ENCODE results near the gene EML5.

EML5 gene

GRCh38 chr14:88688386-88688785, 104.4 kb downstream of the EML5 start:
- H3K9me3 ChIP-seq (ENCODE audit: insufficient read depth, low read length), result no peaks in the 10 kb centered on the region
- DNase-seq (ENCODE audit: low read depth, low spot score), result no peak
- H3K4me1 ChIP-seq (ENCODE audit: insufficient read depth, insufficient read length), result no peaks in the 10 kb centered on the region
- TF ChIP-seq ZNF274 (IDR thresholded peaks at IDR 0.05; ENCODE audit: low read depth, low read length) (no peak), YY1 (IDR thresholded peaks at IDR 0.05; ENCODE audit: insufficient read depth, insufficient read length) (no peak), SUZ12 (IDR thresholded peaks at IDR 0.05; ENCODE audit: extremely low read depth, insufficient read depth, insufficient read length) (no peak)
- no peak overlapping the region for H3K9ac ChIP-seq (ENCODE audit: insufficient read length, low read depth)
- H3K27me3 ChIP-seq (ENCODE audit: insufficient read depth, insufficient read length), result no peaks in the 10 kb centered on the region
- H3K4me3 ChIP-seq (ENCODE audit: insufficient read length, low read depth), result no peak overlapping the region
- no peaks in the 10 kb centered on the region for H3K36me3 ChIP-seq (ENCODE audit: insufficient read depth, insufficient read length, low read length)

- Histone ChIP-seq H3K9me3 (ENCODE audit: insufficient read depth, low read length) (no peaks in the 10 kb centered on the region), H3K4me1 (ENCODE audit: insufficient read depth, insufficient read length) (no peaks in the 10 kb centered on the region), H3K27me3 (ENCODE audit: insufficient read depth, insufficient read length) (no peaks in the 10 kb centered on the region), H3K36me3 (ENCODE audit: insufficient read depth, insufficient read length, low read length) (no peaks in the 10 kb centered on the region), H3K4me3 (ENCODE audit: insufficient read length, low read depth) (no peak overlapping the region), H3K9ac (ENCODE audit: insufficient read length, low read depth) (no peak overlapping the region)
- DNase-seq (ENCODE audit: low read depth, low spot score), result no peak
- no peak for TF ChIP-seq ZNF274 (IDR thresholded peaks at IDR 0.05; ENCODE audit: low read depth, low read length)
- TF ChIP-seq SUZ12 (IDR thresholded peaks at IDR 0.05; ENCODE audit: extremely low read depth, insufficient read depth, insufficient read length), result no peak
- TF ChIP-seq YY1 (IDR thresholded peaks at IDR 0.05; ENCODE audit: insufficient read depth, insufficient read length), result no peak
Measured at GRCh38 chr14:88683119-88683518, 109.6 kb downstream of the EML5 start.

DNA sequence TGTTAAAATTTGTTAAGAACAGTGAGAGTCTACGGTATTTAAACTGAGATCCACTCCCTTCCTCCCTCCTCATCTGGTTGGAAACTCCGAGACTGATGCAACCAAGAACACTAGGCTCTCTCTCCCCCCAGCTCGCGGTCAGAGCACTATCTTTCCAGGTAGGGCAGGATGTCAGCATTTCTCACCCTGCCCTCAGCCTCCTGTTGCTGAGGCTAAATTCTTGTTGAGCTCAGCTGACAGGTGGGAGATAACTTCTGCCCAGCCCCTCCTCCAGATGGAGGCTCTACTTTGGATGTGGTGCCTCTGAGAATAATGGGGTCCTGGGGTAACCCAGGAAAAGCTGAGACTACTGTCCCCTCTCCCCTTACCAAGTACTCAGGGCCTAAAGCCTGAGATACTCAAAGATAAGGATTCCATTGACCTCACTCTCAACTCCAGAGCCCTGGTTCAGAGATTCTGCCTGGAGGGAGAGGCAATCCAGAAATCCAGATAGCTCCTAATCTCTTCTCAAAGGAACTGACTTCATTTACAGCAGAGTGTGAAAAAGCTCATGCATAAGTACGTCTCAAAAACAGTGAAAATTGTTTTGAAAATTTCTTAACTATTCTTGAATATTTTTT, 110.1 kb downstream of the EML5 start:
- H3K4me3 ChIP-seq (ENCODE audit: insufficient read length, low read depth), result no peak overlapping the region
- peak; percentile 2 for DNase-seq (ENCODE audit: low read depth, low spot score)

DNA sequence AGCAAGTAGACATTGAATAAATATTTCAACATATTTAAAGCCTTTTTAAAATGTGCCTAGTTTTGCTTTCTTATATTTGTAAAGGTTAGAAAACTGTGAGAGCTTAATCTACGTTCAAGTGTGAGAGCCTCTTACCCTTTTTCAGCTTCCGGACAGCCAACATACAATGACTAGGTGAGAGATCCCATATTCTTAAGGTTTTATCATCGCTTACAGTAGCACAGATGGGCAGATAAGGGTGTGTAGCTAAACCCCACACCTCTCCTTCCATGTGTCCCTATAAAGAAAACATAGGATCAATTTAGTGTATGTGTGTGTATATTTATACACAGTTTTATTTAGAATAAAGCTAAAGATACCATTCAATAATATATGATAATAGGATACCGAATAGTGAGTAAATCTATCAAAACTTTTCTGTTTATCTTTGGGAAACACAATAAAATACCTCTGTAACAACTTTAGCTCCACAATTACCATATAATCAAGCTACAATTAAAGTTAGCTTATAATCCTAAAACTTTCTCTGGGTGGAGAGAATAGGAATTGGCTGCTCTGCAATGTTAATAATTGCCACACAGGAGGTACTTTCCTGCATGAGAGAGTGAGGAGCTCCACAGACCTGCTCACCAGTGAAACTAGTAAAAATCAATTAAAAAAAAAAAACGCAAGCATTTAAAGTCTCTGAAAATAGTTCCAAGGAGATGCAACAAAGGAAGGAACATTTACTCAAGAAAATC, 110.8 kb downstream of the EML5 start:
- H3K27me3 ChIP-seq (ENCODE audit: insufficient read depth, insufficient read length), result no peaks in the 10 kb centered on the region
- no peak overlapping the region for H3K9ac ChIP-seq (ENCODE audit: insufficient read length, low read depth)
- H3K4me1 ChIP-seq (ENCODE audit: insufficient read depth, insufficient read length), result no peaks in the 10 kb centered on the region
- no peaks in the 10 kb centered on the region for H3K9me3 ChIP-seq (ENCODE audit: insufficient read depth, low read length)
- no peaks in the 10 kb centered on the region for H3K36me3 ChIP-seq (ENCODE audit: insufficient read depth, insufficient read length, low read length)
- no peak for DNase-seq (ENCODE audit: low read depth, low spot score)
- TF ChIP-seq ZNF274 (IDR thresholded peaks at IDR 0.05; ENCODE audit: low read depth, low read length) (no peak), YY1 (IDR thresholded peaks at IDR 0.05; ENCODE audit: insufficient read depth, insufficient read length) (no peak), SUZ12 (IDR thresholded peaks at IDR 0.05; ENCODE audit: extremely low read depth, insufficient read depth, insufficient read length) (no peak)
- H3K4me3 ChIP-seq (ENCODE audit: insufficient read length, low read depth), result no peak overlapping the region

More for the DNA sequence above, 110.1 kb downstream of the EML5 start:
- H3K9ac ChIP-seq (ENCODE audit: insufficient read length, low read depth), result no peak overlapping the region
- H3K36me3 ChIP-seq (ENCODE audit: insufficient read depth, insufficient read length, low read length), result no peaks in the 10 kb centered on the region
- TF ChIP-seq SUZ12 (IDR thresholded peaks at IDR 0.05; ENCODE audit: extremely low read depth, insufficient read depth, insufficient read length) (no peak), YY1 (IDR thresholded peaks at IDR 0.05; ENCODE audit: insufficient read depth, insufficient read length) (no peak)
- no peaks in the 10 kb centered on the region for H3K27me3 ChIP-seq (ENCODE audit: insufficient read depth, insufficient read length)
- no peaks in the 10 kb centered on the region for H3K9me3 ChIP-seq (ENCODE audit: insufficient read depth, low read length)
- H3K4me1 ChIP-seq (ENCODE audit: insufficient read depth, insufficient read length), result no peaks in the 10 kb centered on the region

DNA sequence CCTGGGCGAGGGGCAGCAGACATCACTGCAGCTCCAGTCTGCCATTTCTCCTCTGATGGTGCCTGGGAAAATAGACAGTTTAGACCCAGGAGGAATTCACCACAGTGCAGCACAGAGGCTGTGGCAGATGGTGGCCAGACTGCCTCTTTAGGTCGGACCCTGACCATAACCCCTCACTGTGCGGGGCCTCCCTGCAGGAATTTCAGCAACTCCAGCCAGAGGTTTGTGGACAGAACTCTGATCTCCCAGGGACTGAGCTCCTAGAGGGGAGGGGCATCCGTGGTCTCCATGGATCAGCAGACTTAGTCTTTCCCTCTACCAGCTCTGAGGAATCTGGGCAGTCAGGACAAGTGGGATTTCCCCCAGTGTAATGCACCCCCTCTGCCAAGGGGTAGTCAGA, 123.4 kb downstream of the EML5 start:
- H3K9me3 ChIP-seq (ENCODE audit: insufficient read depth, low read length), result no peaks in the 10 kb centered on the region
- DNase-seq (ENCODE audit: low read depth, low spot score), result no peak
- no peak for TF ChIP-seq SUZ12 (IDR thresholded peaks at IDR 0.05; ENCODE audit: extremely low read depth, insufficient read depth, insufficient read length)
- no peak for TF ChIP-seq YY1 (IDR thresholded peaks at IDR 0.05; ENCODE audit: insufficient read depth, insufficient read length)
- TF ChIP-seq ZNF274 (IDR thresholded peaks at IDR 0.05; ENCODE audit: low read depth, low read length), result no peak
- no peaks in the 10 kb centered on the region for H3K27me3 ChIP-seq (ENCODE audit: insufficient read depth, insufficient read length)
- H3K4me1 ChIP-seq (ENCODE audit: insufficient read depth, insufficient read length), result no peaks in the 10 kb centered on the region
- no peaks in the 10 kb centered on the region for H3K36me3 ChIP-seq (ENCODE audit: insufficient read depth, insufficient read length, low read length)
- no peak overlapping the region for H3K4me3 ChIP-seq (ENCODE audit: insufficient read length, low read depth)
- H3K9ac ChIP-seq (ENCODE audit: insufficient read length, low read depth), result no peak overlapping the region

- Histone ChIP-seq H3K9ac (ENCODE audit: insufficient read length, low read depth) (no peak overlapping the region), H3K4me3 (ENCODE audit: insufficient read length, low read depth) (no peak overlapping the region), H3K27me3 (ENCODE audit: insufficient read depth, insufficient read length) (no peaks in the 10 kb centered on the region), H3K36me3 (ENCODE audit: insufficient read depth, insufficient read length, low read length) (no peaks in the 10 kb centered on the region), H3K9me3 (ENCODE audit: insufficient read depth, low read length) (no peaks in the 10 kb centered on the region), H3K4me1 (ENCODE audit: insufficient read depth, insufficient read length) (no peaks in the 10 kb centered on the region)
- TF ChIP-seq ZNF274 (IDR thresholded peaks at IDR 0.05; ENCODE audit: low read depth, low read length), result no peak
- no peak for TF ChIP-seq YY1 (IDR thresholded peaks at IDR 0.05; ENCODE audit: insufficient read depth, insufficient read length)
- no peak for TF ChIP-seq SUZ12 (IDR thresholded peaks at IDR 0.05; ENCODE audit: extremely low read depth, insufficient read depth, insufficient read length)
- DNase-seq (ENCODE audit: low read depth, low spot score), result no peak
Measured at GRCh38 chr14:88668448-88669116, 124.2 kb downstream of the EML5 start.
